NCI-H2029 (cell line): ENCODE measurements around the gene SPSB1.

Source experiments
- DNase-seq: peaks from one replicate; lab custom pipeline; 2025; lab: John Stamatoyannopoulos, UW

The SPSB1 gene

GRCh38 chr1:9391620-9392019, 98.9 kb downstream of the SPSB1 start:
- DNase-seq = no peak

- no peak for DNase-seq
These were observed 101.3 kb downstream of the SPSB1 start for GRCh38 chr1:9394010-9394409.

- no peak for DNase-seq
These were observed 102.3 kb downstream of the SPSB1 start for GRCh38 chr1:9395018-9395417.

- no peak for DNase-seq
These were observed 104.4 kb downstream of the SPSB1 start for GRCh38 chr1:9397047-9397446.

- DNase-seq = no peak
These were observed 105.4 kb downstream of the SPSB1 start for GRCh38 chr1:9397997-9398526.

GRCh38 chr1:9399510-9400424, 107.1 kb downstream of the SPSB1 start:
- DNase-seq = peak; percentile 4

GRCh38 chr1:9400425-9401079, 107.9 kb downstream of the SPSB1 start:
- DNase-seq = no peak

- no peak for DNase-seq
These were observed 108.4 kb downstream of the SPSB1 start for GRCh38 chr1:9401080-9401453.

GRCh38 chr1:9402256-9402616, 109.5 kb downstream of the SPSB1 start:
- no peak for DNase-seq

- no peak for DNase-seq
These were observed 110.1 kb downstream of the SPSB1 start for GRCh38 chr1:9402717-9403225.

GRCh38 chr1:9404117-9404914, 111.6 kb downstream of the SPSB1 start:
- no peak for DNase-seq

- peak; percentile 40 for DNase-seq
These were observed 113.4 kb downstream of the SPSB1 start for GRCh38 chr1:9406111-9406510.

GRCh38 chr1:9410737-9411297, 118.1 kb downstream of the SPSB1 start:
- no peak for DNase-seq

- DNase-seq = no peak
These were observed 120.6 kb downstream of the SPSB1 start for GRCh38 chr1:9413071-9413876.

GRCh38 chr1:9413877-9414213, 121.2 kb downstream of the SPSB1 start:
- DNase-seq = no peak

GRCh38 chr1:9416506-9416905, 123.8 kb downstream of the SPSB1 start:
- no peak for DNase-seq

GRCh38 chr1:9416918-9417500, 124.3 kb downstream of the SPSB1 start:
- no peak for DNase-seq

- DNase-seq = no peak
These were observed 125.0 kb downstream of the SPSB1 start for GRCh38 chr1:9417695-9418094.

GRCh38 chr1:9418851-9419250, 126.2 kb downstream of the SPSB1 start:
- no peak for DNase-seq
